ENCODE data around the gene CTDSPL. TPM values are rescaled to one million over a fixed set of nuclear protein-coding genes. Genes with fewer than 3 reads are reported as not detected.

The CTDSPL gene
- total RNA-seq, 2 donors from 2014 or later = 59.3 to 60.3 TPM

- H3K27ac ChIP-seq = no peak overlapping the region
- DNase-seq (ENCODE audit: low spot score) = no peak
- peaks cover 4% of the 10 kb centered on the region for H3K4me1 ChIP-seq (replicated peaks)
- intact Hi-C loops (cut with DNase I) = no loop called here
- TF ChIP-seq CTCF (IDR thresholded peaks at IDR 0.05) = no peak
- TF ChIP-seq POLR2AphosphoS5 (IDR thresholded peaks at IDR 0.05) = no peak
- no peak for TF ChIP-seq POLR2A (IDR thresholded peaks at IDR 0.05)
- no peaks in the 10 kb centered on the region for H3K9me3 ChIP-seq
- no peaks in the 10 kb centered on the region for H3K27me3 ChIP-seq (replicated peaks; ENCODE audit: insufficient read depth)
- H3K4me3 ChIP-seq = no peak overlapping the region
- H3K36me3 ChIP-seq = peaks cover 3 to 6% of the 10 kb centered on the region in 2 donors
- WGBS = 92% methylated on average over 25 of the region's 27 CpGs
These were observed 148.3 kb downstream of the CTDSPL start for GRCh38 chr3:38009807-38010591.

- intact Hi-C loops (cut with DNase I) = no loop called here
- WGBS = 95% methylated on average over 21 of the region's 21 CpGs
- Histone ChIP-seq H3K4me3 (no peak overlapping the region), H3K27me3 (replicated peaks; ENCODE audit: insufficient read depth) (no peaks in the 10 kb centered on the region), H3K36me3 (peaks cover 3 to 6% of the 10 kb centered on the region in 2 donors), H3K9me3 (no peaks in the 10 kb centered on the region), H3K4me1 (replicated peaks) (no peaks in the 10 kb centered on the region), H3K27ac (no peak overlapping the region)
- TF ChIP-seq POLR2A (IDR thresholded peaks at IDR 0.05) (no peak), POLR2AphosphoS5 (IDR thresholded peaks at IDR 0.05) (no peak), CTCF (IDR thresholded peaks at IDR 0.05) (no peak)
- DNase-seq (ENCODE audit: low spot score) = no peak
These were observed 149.4 kb downstream of the CTDSPL start for GRCh38 chr3:38011111-38011510.

- Histone ChIP-seq H3K27ac (no peak overlapping the region), H3K9me3 (no peaks in the 10 kb centered on the region), H3K27me3 (replicated peaks; ENCODE audit: insufficient read depth) (no peaks in the 10 kb centered on the region), H3K4me3 (no peak overlapping the region), H3K36me3 (no peaks in the 10 kb centered on the region), H3K4me1 (replicated peaks) (no peaks in the 10 kb centered on the region)
- 58% methylated on average over 3 of the region's 3 CpGs for WGBS
- no peak for DNase-seq (ENCODE audit: low spot score)
- TF ChIP-seq POLR2AphosphoS5 (IDR thresholded peaks at IDR 0.05) (no peak), CTCF (IDR thresholded peaks at IDR 0.05) (no peak), POLR2A (IDR thresholded peaks at IDR 0.05) (no peak)
- intact Hi-C loops (cut with DNase I) = no loop called here
These were observed 153.8 kb downstream of the CTDSPL start for GRCh38 chr3:38015485-38015884.

GRCh38 chr3:38015984-38016383 is 154.3 kb downstream of the CTDSPL start:
- DNase-seq (ENCODE audit: low spot score) = no peak
- WGBS = 90% methylated on average over 3 of the region's 3 CpGs
- no peaks in the 10 kb centered on the region for H3K4me1 ChIP-seq (replicated peaks)
- no peaks in the 10 kb centered on the region for H3K9me3 ChIP-seq
- H3K27me3 ChIP-seq (replicated peaks; ENCODE audit: insufficient read depth) = no peaks in the 10 kb centered on the region
- no peaks in the 10 kb centered on the region for H3K36me3 ChIP-seq
- no peak overlapping the region for H3K27ac ChIP-seq
- no peak overlapping the region for H3K4me3 ChIP-seq
- TF ChIP-seq CTCF (IDR thresholded peaks at IDR 0.05) (no peak), POLR2A (IDR thresholded peaks at IDR 0.05) (no peak), POLR2AphosphoS5 (IDR thresholded peaks at IDR 0.05) (no peak)
- intact Hi-C loops (cut with DNase I) = no loop called here

GRCh38 chr3:38016410-38016809 is 154.7 kb downstream of the CTDSPL start:
- Histone ChIP-seq H3K4me1 (replicated peaks) (no peaks in the 10 kb centered on the region), H3K27ac (no peak overlapping the region), H3K9me3 (no peaks in the 10 kb centered on the region), H3K36me3 (no peaks in the 10 kb centered on the region), H3K4me3 (no peak overlapping the region), H3K27me3 (replicated peaks; ENCODE audit: insufficient read depth) (no peaks in the 10 kb centered on the region)
- intact Hi-C loops (cut with DNase I) = no loop called here
- no peak for DNase-seq (ENCODE audit: low spot score)
- WGBS = 95% methylated on average over 13 of the region's 13 CpGs
- TF ChIP-seq CTCF (IDR thresholded peaks at IDR 0.05) (no peak), POLR2AphosphoS5 (IDR thresholded peaks at IDR 0.05) (no peak), POLR2A (IDR thresholded peaks at IDR 0.05) (no peak)

Measured in prostate gland (tissue), 2 donors.